Naive thymus-derived CD4-positive, alpha-beta T cell (primary cell): ENCODE data around the gene SCGB3A2. TPM values are rescaled to one million over a fixed set of nuclear protein-coding genes. Genes with fewer than 3 reads are reported as not detected.

Experiments used
- ATAC-seq: fragments of 150-1000 bp; cut with Tn5 transposase; 2 replicates; pipeline ENCODE4 v1.10.0; 2021; ENCODE audit warnings: mild to moderate bottlenecking, moderate library complexity
- CTCF ChIA-PET: fragments of 350-600 bp; sonication (Branson Sonifier 250); formaldehyde crosslinking; loops from one replicate; lab custom pipeline; 2021; ENCODE audit warnings: antibody characterized with exemption; lab: Charles Lee
- POLR2A ChIA-PET: fragments of 350-600 bp; sonication (Branson Sonifier 250); formaldehyde crosslinking; loops from one replicate; lab custom pipeline; 2021; ENCODE audit warnings: antibody characterized with exemption, inconsistent platforms; lab: Charles Lee
- DNase-seq, 9 donors: peaks; one replicate each; pipeline versions ENCODE4 v3.0.0 to v3.0.0-alpha.2; 2020 to 2022; ENCODE audit warnings: mixed read lengths in 1 of 9
- H3K27ac ChIP-seq: one replicate; pipeline ENCODE4 v1.7.0; 2013; ENCODE audit warnings: mild to moderate bottlenecking, low read depth, low read length, moderate library complexity
- H3K27me3 ChIP-seq, 2 donors: one replicate each; pipeline ENCODE4 v1.7.0; 2013; ENCODE audit warnings: low read length in 2 of 2, mild to moderate bottlenecking in 2 of 2, moderate library complexity in 2 of 2; ENCODE audit not compliant: control insufficient read depth in 2 of 2, insufficient read depth in 2 of 2
- H3K36me3 ChIP-seq, 3 experiments: 1 replicate in 2 of 3; 2 replicates in 1 of 3; pipeline ENCODE4 v1.7.0; 2013; ENCODE audit warnings: low read length in 3 of 3, mild to moderate bottlenecking in 3 of 3, moderate library complexity in 1 of 3; ENCODE audit not compliant: insufficient read depth in 3 of 3, control insufficient read depth in 2 of 3
- H3K4me1 ChIP-seq, 2 donors: one replicate each; pipeline ENCODE4 v1.7.0; 2013; ENCODE audit warnings: low read length in 2 of 2, mild to moderate bottlenecking in 2 of 2, moderate library complexity in 1 of 2; ENCODE audit not compliant: control insufficient read depth in 2 of 2, insufficient read depth in 2 of 2
- H3K4me3 ChIP-seq: 2 replicates; pipeline ENCODE4 v1.7.0; 2013; ENCODE audit warnings: mild to moderate bottlenecking, low read length
- H3K9me3 ChIP-seq, 3 experiments: 1 replicate in 2 of 3; 2 replicates in 1 of 3; pipeline ENCODE4 v1.7.0; 2013; ENCODE audit warnings: low read length in 3 of 3; ENCODE audit not compliant: control insufficient read depth in 2 of 3
- H3K27ac Mint-ChIP-seq, 9 donors: one replicate each; pipeline ENCODE4 v1.8.0; 2020 to 2022; ENCODE audit warnings: mixed read lengths in 9 of 9, mild to moderate bottlenecking in 8 of 9, moderate library complexity in 5 of 9, inconsistent platforms in 2 of 9
- H3K27me3 Mint-ChIP-seq, 5 donors: one replicate each; pipeline ENCODE4 v1.8.0; 2021 to 2022; ENCODE audit warnings: mixed read lengths in 5 of 5, mild to moderate bottlenecking in 1 of 5
- H3K36me3 Mint-ChIP-seq, 5 donors: one replicate each; pipeline ENCODE4 v1.8.0; 2020 to 2022; ENCODE audit warnings: mixed read lengths in 5 of 5, mild to moderate bottlenecking in 3 of 5, inconsistent platforms in 1 of 5
- H3K4me1 Mint-ChIP-seq, 7 donors: one replicate each; pipeline ENCODE4 v1.8.0; 2020 to 2022; ENCODE audit warnings: mixed read lengths in 7 of 7, mild to moderate bottlenecking in 3 of 7, inconsistent platforms in 1 of 7
- H3K4me3 Mint-ChIP-seq, 10 donors: one replicate each; pipeline ENCODE4 v1.8.0; 2020 to 2022; ENCODE audit warnings: mild to moderate bottlenecking in 10 of 10, mixed read lengths in 10 of 10, moderate library complexity in 6 of 10, inconsistent platforms in 2 of 10
- H3K9me3 Mint-ChIP-seq, 11 donors: one replicate each; pipeline ENCODE4 v1.8.0; 2020 to 2022; ENCODE audit warnings: mixed read lengths in 11 of 11, mild to moderate bottlenecking in 4 of 11, inconsistent platforms in 1 of 11, moderate library complexity in 1 of 11
- intact Hi-C, 2 donors: fragments of 100-400 bp; cut with micrococcal nuclease; formaldehyde crosslinking; loops; one replicate each; pipeline ENCODE4 v1.15.1; 2023
- polyA plus RNA-seq, 2 donors: library from polyadenylated mRNA; unstranded; fragments of 300-500 nt; fragmentation: Illumina TruSeq; gene quantifications; one replicate each; pipeline ENCODE4 v1.2.3, GENCODE V29; 2021
- total RNA-seq, 6 experiments: library from RNA in 5 of 6; stranded (reverse) in 5 of 6; gene quantifications; 1 replicate in 5 of 6; 2 replicates in 1 of 6; pipeline ENCODE4 v1.2.3 and lab custom pipeline; 2021 to 2026

SCGB3A2 gene
- total and polyA plus RNA-seq, 7 experiments from 2014 or later: not detected

GRCh38 chr5:147927901-147928300 lies 49.4 kb downstream of the SCGB3A2 start:
- intact Hi-C loops: no loop called here
- H3K27ac ChIP-seq: no peak overlapping the region
- Mint-ChIP-seq H3K27me3 (peaks cover 0 to 10% (median 0%) of the 10 kb centered on the region in 5 donors), H3K9me3 (peaks cover 0 to 8% (median 0%) of the 10 kb centered on the region in 11 donors), H3K4me3 (no peak overlapping the region), H3K27ac (no peak overlapping the region), H3K36me3 (no peaks in the 10 kb centered on the region), H3K4me1 (peaks cover 0 to 3% (median 0%) of the 10 kb centered on the region in 7 donors)
- no peaks in the 10 kb centered on the region for H3K9me3 ChIP-seq
- H3K36me3 ChIP-seq: no peaks in the 10 kb centered on the region
- H3K27me3 ChIP-seq: no peaks in the 10 kb centered on the region
- no peak for DNase-seq
- ATAC-seq: no peak
- no peak overlapping the region for H3K4me3 ChIP-seq
- no peaks in the 10 kb centered on the region for H3K4me1 ChIP-seq
- CTCF ChIA-PET: no interaction called here
- POLR2A ChIA-PET: no interaction called here

GRCh38 chr5:147930769-147931168 lies 52.3 kb downstream of the SCGB3A2 start:
- no peak overlapping the region for H3K27ac Mint-ChIP-seq
- Histone ChIP-seq H3K4me1 (no peaks in the 10 kb centered on the region), H3K4me3 (no peak overlapping the region), H3K9me3 (no peaks in the 10 kb centered on the region), H3K27ac (no peak overlapping the region), H3K27me3 (no peaks in the 10 kb centered on the region), H3K36me3 (no peaks in the 10 kb centered on the region)
- peaks cover 0 to 3% (median 0%) of the 10 kb centered on the region in 7 donors for H3K4me1 Mint-ChIP-seq
- peaks cover 0 to 8% (median 0%) of the 10 kb centered on the region in 11 donors for H3K9me3 Mint-ChIP-seq
- no peak overlapping the region for H3K4me3 Mint-ChIP-seq
- intact Hi-C loops: no loop called here
- no peak for DNase-seq
- ATAC-seq: peak; percentile 55
- ChIA-PET CTCF (no interaction called here), POLR2A (no interaction called here)
- H3K27me3 Mint-ChIP-seq: peaks cover 0 to 10% (median 0%) of the 10 kb centered on the region in 5 donors
- no peaks in the 10 kb centered on the region for H3K36me3 Mint-ChIP-seq

Other genes with a start within 250 kb of the SCGB3A2 start
- 1 to 10 TPM in 2 of 5 experiments, under 1 TPM in 3; 0.16 to 4.5 (median 0.88) TPM for gene JAKMIP2, start 96.0 kb upstream of the SCGB3A2 start, total RNA-seq
- gene JAKMIP2, start 96.0 kb upstream of the SCGB3A2 start, polyA plus RNA-seq: 1 to 10 TPM in 1 of 2 donors, under 1 TPM in 1; 0.18 to 2.3 TPM
- not detected for gene SPINK1, start 47.0 kb upstream of the SCGB3A2 start, total RNA-seq
- not detected for gene SPINK1, start 47.0 kb upstream of the SCGB3A2 start, polyA plus RNA-seq
- not detected for gene C5orf46, start 27.8 kb downstream of the SCGB3A2 start, total RNA-seq
- gene C5orf46, start 27.8 kb downstream of the SCGB3A2 start, polyA plus RNA-seq: not detected
- gene SPINK5, start 185.3 kb downstream of the SCGB3A2 start, total RNA-seq: not detected
- gene SPINK5, start 185.3 kb downstream of the SCGB3A2 start, polyA plus RNA-seq: not detected